Muscle of leg (tissue), 11 donors: ENCODE measurements around the gene BIN1. TPM values are rescaled to one million over a fixed set of nuclear protein-coding genes. Genes with fewer than 3 reads are reported as not detected.
A peak's percentile ranks its signal among the peaks of the same experiment; 100 is the strongest.

Experiments
- DNase-seq: peaks from one replicate; pipeline ENCODE4 v3.0.0; 2013
- H3K27ac ChIP-seq: one replicate; pipeline ENCODE4 v1.5.1; 2013; ENCODE audit warnings: mild to moderate bottlenecking, low read length, control low read depth
- H3K27me3 ChIP-seq: one replicate; pipeline ENCODE4 v1.6.1; 2013; ENCODE audit warnings: low read length; ENCODE audit not compliant: control insufficient read depth, insufficient read depth
- H3K36me3 ChIP-seq: one replicate; pipeline ENCODE4 v1.6.1; 2013; ENCODE audit warnings: low read length; ENCODE audit not compliant: control insufficient read depth, insufficient read depth
- H3K4me1 ChIP-seq: one replicate; pipeline ENCODE4 v1.6.1; 2013; ENCODE audit warnings: low read length; ENCODE audit not compliant: control insufficient read depth, insufficient read depth
- H3K4me3 ChIP-seq: one replicate; pipeline ENCODE4 v1.5.1; 2013; ENCODE audit warnings: low read length, control low read depth
- H3K9me3 ChIP-seq: replicated peaks from 2 replicates; pipeline ENCODE4 v1.6.1; 2013; ENCODE audit warnings: low read depth, low read length; ENCODE audit not compliant: control insufficient read depth
- WGBS: methylation state at CpG from one replicate; pipeline ENCODE4 v1.1.5; 2013; ENCODE audit warnings: missing lambda C conversion rate; ENCODE audit not compliant: insufficient coverage; 5-methylcytosine and 5-hydroxymethylcytosine counted together
- polyA plus RNA-seq, 8 donors: library from polyadenylated mRNA; unstranded; fragments of 120-200 nt; gene quantifications; one replicate each; pipeline versions ENCODE4 v1.2.1 to v1.2.3, GENCODE V29; 2013; ENCODE audit warnings: inconsistent platforms in 1 of 8, low replicate concordance in 1 of 8; ENCODE audit not compliant: insufficient read length in 8 of 8, insufficient read depth in 1 of 8
- total RNA-seq: library from RNA; stranded (reverse); fragments of 120-200 nt; gene quantifications from one replicate; pipeline ENCODE4 v1.2.4, GENCODE V29; 2013

The BIN1 gene
- total and polyA plus RNA-seq, 9 donors: 556 to 946 (median 831) TPM

DNA sequence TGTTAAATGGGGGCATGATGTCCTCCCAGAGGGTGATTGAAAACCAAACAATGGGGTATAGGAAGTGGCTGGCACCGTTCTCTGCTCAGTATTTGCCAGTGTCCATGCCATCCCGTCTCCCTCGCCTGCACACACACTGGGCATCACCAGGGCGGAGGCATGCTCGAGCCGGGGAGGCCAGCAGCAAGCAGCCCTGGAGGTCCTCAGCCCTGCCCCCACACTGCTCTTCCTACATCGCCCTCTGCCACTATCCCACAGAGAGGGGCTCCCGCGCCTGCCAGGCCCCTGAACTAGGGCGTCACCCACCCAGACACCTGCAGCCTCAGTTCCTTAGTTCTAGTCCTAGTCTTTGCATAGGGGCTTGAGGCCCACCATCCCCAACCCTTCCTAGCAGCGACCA lies 50.9 kb downstream of the BIN1 start:
- H3K4me3 ChIP-seq: no peak overlapping the region
- DNase-seq: no peak
- H3K27ac ChIP-seq: no peak overlapping the region
- no peaks in the 10 kb centered on the region for H3K9me3 ChIP-seq
- H3K36me3 ChIP-seq: peaks cover 72% of the 10 kb centered on the region
- WGBS: 88% methylated on average over 9 of the region's 11 CpGs
- H3K27me3 ChIP-seq: no peaks in the 10 kb centered on the region
- peaks cover 47% of the 10 kb centered on the region for H3K4me1 ChIP-seq

DNA sequence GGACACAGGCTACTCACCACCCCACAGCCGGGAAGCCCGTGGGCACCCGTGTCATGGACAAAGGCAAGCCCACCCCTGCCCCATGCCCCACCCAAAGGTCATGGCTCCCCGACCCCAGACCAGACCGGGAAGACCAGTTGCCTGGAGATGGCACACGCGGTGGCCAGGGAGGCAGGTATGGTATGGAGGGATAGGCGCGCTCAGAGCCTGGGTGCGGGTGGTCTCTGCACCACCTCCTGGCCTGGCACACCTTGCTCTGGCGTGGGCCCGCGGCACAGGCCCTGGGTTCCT lies 51.2 kb downstream of the BIN1 start:
- H3K4me1 ChIP-seq: peaks cover 48% of the 10 kb centered on the region
- no peak for DNase-seq
- WGBS: 100% methylated on average over 3 of the region's 13 CpGs
- no peaks in the 10 kb centered on the region for H3K9me3 ChIP-seq
- peaks cover 73% of the 10 kb centered on the region for H3K36me3 ChIP-seq
- no peak overlapping the region for H3K4me3 ChIP-seq
- H3K27ac ChIP-seq: no peak overlapping the region
- H3K27me3 ChIP-seq: no peaks in the 10 kb centered on the region

DNA sequence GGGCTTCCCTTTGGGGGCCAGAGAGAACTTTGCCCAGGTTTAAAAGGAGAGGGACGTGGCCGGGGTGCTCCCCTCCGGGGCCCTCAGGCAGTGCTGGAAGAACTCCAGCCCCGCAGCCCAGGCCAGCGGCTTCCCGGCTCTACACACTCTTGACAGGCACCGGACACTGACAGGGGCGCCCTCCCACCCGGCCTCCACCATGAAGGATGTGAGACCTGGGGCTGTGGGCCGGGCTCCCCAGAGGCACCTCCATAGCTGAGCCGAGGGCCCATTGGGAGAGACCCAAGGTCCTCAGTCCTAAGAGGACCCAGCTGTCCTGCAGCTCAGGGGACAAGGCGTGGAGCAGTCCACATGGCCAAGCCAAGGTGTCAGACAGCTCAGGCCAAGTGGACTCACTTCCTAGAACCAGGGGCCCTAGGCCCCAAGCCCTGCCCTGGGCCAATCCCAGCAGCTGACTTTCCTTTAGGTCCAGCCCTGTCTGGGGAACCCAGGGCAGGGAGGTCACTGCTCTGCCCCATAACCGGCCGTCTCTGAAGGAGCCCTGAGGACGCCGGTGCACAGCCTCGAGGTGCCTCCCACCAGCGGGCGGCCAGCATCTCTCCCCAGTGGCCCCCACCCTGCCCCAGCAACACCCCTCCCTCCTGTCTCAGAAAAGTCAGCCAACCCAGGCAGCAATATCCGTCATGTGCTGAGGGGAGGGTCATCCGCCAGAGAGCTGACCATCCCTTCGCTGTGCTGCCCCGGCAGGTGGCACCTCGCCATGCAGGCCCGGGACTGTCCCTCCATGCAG lies 51.8 kb downstream of the BIN1 start:
- Histone ChIP-seq H3K4me3 (no peak overlapping the region), H3K9me3 (no peaks in the 10 kb centered on the region), H3K27me3 (no peaks in the 10 kb centered on the region), H3K27ac (no peak overlapping the region), H3K4me1 (peaks cover 52% of the 10 kb centered on the region), H3K36me3 (peaks cover 73% of the 10 kb centered on the region)
- no peak for DNase-seq
- WGBS: 70% methylated on average over 22 of the region's 25 CpGs

DNA sequence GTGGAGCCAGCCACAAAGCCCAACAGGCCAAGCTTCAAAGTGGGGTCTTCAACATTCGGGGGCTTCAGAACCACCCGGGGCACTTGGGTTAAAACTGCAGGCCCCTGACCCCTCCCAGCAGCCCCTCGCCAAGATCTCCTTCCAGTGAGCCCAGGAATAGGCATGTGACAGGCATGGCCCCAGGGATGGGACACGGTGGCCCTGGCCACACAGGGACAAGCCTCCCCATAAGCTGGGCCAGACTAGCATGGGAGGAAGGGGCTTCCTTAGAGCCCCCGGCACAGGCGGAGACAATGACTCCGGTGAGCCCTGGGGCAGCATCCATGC lies 52.4 kb downstream of the BIN1 start:
- Histone ChIP-seq H3K36me3 (peaks cover 71% of the 10 kb centered on the region), H3K27me3 (no peaks in the 10 kb centered on the region), H3K4me3 (no peak overlapping the region), H3K9me3 (no peaks in the 10 kb centered on the region), H3K4me1 (peaks cover 58% of the 10 kb centered on the region), H3K27ac (no peak overlapping the region)
- DNase-seq: no peak
- WGBS: 72% methylated on average over 6 of the region's 7 CpGs

- no peak overlapping the region for H3K4me3 ChIP-seq
- peak overlapping the region; percentile 9 for H3K27ac ChIP-seq
- no peaks in the 10 kb centered on the region for H3K27me3 ChIP-seq
- no peaks in the 10 kb centered on the region for H3K9me3 ChIP-seq
- H3K36me3 ChIP-seq: peaks cover 71% of the 10 kb centered on the region
- peaks cover 63% of the 10 kb centered on the region for H3K4me1 ChIP-seq
- no peak for DNase-seq
- WGBS: 75% methylated on average over 30 of the region's 33 CpGs
Measured at GRCh38 chr2:127053731-127054603, 53.0 kb downstream of the BIN1 start.

- peak overlapping the region; percentile 58 for H3K27ac ChIP-seq
Measured at GRCh38 chr2:127052771-127053691, 53.9 kb downstream of the BIN1 start.

GRCh38 chr2:127052057-127052770 lies 54.7 kb downstream of the BIN1 start:
- Histone ChIP-seq H3K4me1 (peaks cover 59% of the 10 kb centered on the region), H3K27ac (peak overlapping the region; percentile 58), H3K4me3 (no peak overlapping the region), H3K27me3 (no peaks in the 10 kb centered on the region), H3K9me3 (no peaks in the 10 kb centered on the region), H3K36me3 (peaks cover 72% of the 10 kb centered on the region)
- DNase-seq: no peak
- 82% methylated on average over 15 of the region's 24 CpGs for WGBS

More at GRCh38 chr2:127052771-127053691, 53.9 kb downstream of the BIN1 start:
- Histone ChIP-seq H3K4me1 (peaks cover 59% of the 10 kb centered on the region), H3K36me3 (peaks cover 72% of the 10 kb centered on the region), H3K4me3 (no peak overlapping the region), H3K27me3 (no peaks in the 10 kb centered on the region), H3K9me3 (no peaks in the 10 kb centered on the region)
- 70% methylated on average over 16 of the region's 19 CpGs for WGBS
- DNase-seq: no peak

DNA sequence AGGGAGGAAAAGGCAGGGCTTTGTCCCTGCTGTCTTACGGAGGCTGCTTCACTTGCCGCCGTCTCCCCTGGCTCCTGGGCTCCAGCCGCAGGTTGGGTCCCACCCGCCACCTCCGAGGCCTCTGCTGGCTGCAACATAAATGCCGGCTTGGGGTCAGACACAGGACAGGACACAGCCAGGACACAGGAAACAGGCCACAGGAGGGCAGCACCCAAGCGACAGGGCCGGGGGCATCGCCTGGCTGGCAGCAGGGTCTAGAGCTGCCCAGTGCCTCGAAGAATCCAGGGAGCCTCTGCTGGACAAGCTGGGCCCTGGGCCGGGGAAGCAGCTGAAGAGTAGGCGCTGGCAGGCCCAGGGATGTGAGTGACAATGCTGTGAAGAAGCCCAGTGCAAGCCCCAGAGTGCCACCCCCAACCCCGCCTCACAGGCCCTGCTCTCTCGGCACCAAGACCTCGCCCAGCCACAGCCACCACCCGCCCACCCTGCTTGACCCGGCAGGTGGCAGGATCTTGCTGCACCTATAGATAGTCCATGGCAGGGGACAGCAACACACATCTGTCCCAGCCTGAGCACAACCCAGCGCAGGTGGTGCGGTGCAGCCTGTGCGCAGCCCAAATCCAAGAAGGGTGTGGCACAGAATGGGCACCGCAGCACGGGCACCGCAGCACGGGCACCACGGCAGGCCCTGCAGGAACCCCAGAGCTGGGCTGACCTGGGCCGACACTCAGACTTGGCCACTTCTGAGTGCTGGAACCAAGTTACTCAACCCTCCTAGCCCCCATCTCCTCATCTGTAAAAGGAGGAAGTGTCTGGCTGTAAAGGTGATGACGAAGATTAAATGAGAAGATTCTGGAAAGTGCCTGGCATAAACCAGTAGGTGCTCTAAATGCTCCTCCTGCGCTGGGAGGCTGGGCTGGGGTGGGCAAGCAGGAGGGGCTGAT lies 55.6 kb downstream of the BIN1 start:
- Histone ChIP-seq H3K27ac (peak overlapping the region; percentile 24), H3K36me3 (peaks cover 66% of the 10 kb centered on the region), H3K4me3 (no peak overlapping the region), H3K9me3 (no peaks in the 10 kb centered on the region), H3K4me1 (peaks cover 64% of the 10 kb centered on the region), H3K27me3 (no peaks in the 10 kb centered on the region)
- WGBS: 63% methylated on average over 25 of the region's 29 CpGs
- peak; percentile 31 for DNase-seq

DNA sequence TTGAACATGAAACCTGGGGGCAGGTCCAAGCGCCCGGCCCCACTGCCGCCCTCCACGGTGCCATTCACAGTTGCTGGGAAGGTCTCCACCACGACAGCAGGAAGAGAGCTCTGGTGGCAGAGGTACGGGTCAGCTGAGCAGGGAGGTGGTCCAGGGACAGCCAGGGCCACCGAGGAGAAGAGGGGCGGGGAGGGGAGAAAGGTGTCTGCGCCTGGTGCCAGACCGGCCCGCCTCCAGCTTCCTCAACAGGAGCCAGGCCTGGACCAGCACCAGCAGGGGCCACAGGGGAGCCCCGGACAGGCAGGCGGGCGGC lies 56.2 kb downstream of the BIN1 start:
- Histone ChIP-seq H3K4me3 (no peak overlapping the region), H3K9me3 (no peaks in the 10 kb centered on the region), H3K27me3 (no peaks in the 10 kb centered on the region), H3K36me3 (peaks cover 61% of the 10 kb centered on the region), H3K4me1 (peaks cover 64% of the 10 kb centered on the region), H3K27ac (peak overlapping the region; percentile 24)
- no peak for DNase-seq
- WGBS: 59% methylated on average over 14 of the region's 14 CpGs
